Activated CD8-positive, alpha-beta memory T cell treated with anti-CD3 and anti-CD28 coated beads, Interleukin-2, amount 50 U/mL, for 1 hour (primary cell): ENCODE data around the gene PSMB1.
"Not testable (repeated sequence)": the region's sequence is repeated elsewhere in the genome, so short reads cannot be mapped to it uniquely, and the experiment has no call there.

Experiments used
- DNase-seq: peaks from one replicate; pipeline ENCODE4 v3.0.0-alpha.2; 2020; ENCODE audit errors: extremely low read depth

PSMB1 gene

GRCh38 chr6:170502733-170503413 lies 50.2 kb downstream of the PSMB1 start:
- not testable (repeated sequence) for DNase-seq

- not testable (repeated sequence) for DNase-seq
Measured at GRCh38 chr6:170502268-170502667, 50.8 kb downstream of the PSMB1 start.

- DNase-seq: no peak
Measured at GRCh38 chr6:170500955-170501590, 52.0 kb downstream of the PSMB1 start.

- DNase-seq: no peak
Measured at GRCh38 chr6:170497841-170498301, 55.2 kb downstream of the PSMB1 start.

DNA sequence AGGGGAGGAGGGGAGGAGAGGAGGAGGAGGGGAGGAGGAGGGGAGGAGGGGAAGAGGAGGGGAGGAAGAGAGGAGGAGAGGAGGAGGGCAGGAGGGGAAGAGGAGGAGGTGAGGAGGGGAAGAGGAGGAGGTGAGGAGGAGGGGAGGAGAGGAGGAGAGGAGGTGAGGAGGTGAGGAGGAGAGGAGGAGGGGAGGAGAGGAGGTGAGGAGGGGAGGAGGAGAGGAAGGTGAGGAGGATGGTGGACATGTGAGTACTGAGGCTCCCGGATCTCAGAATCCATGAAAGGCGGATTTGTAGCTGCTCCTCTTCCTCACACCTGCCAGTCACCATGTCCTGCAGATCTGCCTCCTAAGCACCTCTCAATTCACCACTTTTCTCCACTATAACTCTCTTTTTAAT lies 59.8 kb downstream of the PSMB1 start:
- no peak for DNase-seq

GRCh38 chr6:170490259-170490658 lies 62.8 kb downstream of the PSMB1 start:
- no peak for DNase-seq

- no peak for DNase-seq
Measured at GRCh38 chr6:170489836-170490235, 63.3 kb downstream of the PSMB1 start.

GRCh38 chr6:170487707-170488329 lies 65.3 kb downstream of the PSMB1 start:
- no peak for DNase-seq

GRCh38 chr6:170485159-170485558 lies 67.9 kb downstream of the PSMB1 start:
- no peak for DNase-seq
